ENCODE data around the gene ATXN2L.
"Not testable (repeated sequence)": the region's sequence is repeated elsewhere in the genome, so short reads cannot be mapped to it uniquely, and the experiment has no call there.

Gene ATXN2L, protein sequence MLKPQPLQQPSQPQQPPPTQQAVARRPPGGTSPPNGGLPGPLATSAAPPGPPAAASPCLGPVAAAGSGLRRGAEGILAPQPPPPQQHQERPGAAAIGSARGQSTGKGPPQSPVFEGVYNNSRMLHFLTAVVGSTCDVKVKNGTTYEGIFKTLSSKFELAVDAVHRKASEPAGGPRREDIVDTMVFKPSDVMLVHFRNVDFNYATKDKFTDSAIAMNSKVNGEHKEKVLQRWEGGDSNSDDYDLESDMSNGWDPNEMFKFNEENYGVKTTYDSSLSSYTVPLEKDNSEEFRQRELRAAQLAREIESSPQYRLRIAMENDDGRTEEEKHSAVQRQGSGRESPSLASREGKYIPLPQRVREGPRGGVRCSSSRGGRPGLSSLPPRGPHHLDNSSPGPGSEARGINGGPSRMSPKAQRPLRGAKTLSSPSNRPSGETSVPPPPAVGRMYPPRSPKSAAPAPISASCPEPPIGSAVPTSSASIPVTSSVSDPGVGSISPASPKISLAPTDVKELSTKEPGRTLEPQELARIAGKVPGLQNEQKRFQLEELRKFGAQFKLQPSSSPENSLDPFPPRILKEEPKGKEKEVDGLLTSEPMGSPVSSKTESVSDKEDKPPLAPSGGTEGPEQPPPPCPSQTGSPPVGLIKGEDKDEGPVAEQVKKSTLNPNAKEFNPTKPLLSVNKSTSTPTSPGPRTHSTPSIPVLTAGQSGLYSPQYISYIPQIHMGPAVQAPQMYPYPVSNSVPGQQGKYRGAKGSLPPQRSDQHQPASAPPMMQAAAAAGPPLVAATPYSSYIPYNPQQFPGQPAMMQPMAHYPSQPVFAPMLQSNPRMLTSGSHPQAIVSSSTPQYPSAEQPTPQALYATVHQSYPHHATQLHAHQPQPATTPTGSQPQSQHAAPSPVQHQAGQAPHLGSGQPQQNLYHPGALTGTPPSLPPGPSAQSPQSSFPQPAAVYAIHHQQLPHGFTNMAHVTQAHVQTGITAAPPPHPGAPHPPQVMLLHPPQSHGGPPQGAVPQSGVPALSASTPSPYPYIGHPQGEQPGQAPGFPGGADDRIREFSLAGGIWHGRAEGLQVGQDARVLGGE
- total RNA-seq = 160 to 268 reads per million in 2 donors

DNA sequence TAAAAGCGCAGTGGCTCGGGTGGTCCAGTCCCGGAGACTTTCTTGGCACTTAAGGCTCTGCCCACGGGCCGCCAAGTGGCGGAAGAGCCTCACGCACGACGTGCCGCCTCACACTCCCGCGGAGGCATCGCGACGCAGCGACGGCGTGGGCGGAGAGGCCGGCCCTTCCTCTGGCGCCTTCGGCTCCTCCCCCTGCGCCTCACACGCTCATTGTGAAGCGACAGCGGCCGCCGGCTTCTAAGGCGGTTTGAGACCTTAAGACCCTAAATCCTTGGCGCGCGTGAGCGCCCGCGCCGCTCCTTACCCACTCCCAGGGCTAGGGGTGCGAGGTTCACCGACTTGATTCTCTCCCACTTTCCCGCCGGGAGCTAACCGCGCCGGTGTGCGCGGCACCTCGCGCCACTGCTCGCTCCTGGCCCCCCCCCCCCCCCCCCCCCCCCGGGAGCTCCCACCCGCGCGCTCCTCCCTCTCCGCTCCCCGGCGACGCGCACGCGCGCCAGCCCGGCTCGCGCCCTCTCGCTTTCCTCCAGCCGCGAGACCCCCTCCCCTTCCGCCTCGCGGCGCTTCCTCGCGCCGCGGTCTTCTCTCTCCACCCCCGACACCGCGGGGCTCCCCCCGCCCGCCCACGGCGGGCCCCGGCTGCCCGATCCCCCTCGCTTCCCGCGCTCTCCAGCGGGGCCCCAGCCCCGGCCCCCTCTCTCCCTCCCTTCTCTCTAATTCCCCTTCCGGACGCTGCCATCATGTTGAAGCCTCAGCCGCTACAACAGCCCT lies at the start of gene ATXN2L:
ATXN2L (plus strand) TSS at position 480 of the 771 bp plus-strand sequence; CDS start at position 741, 261 bp downstream.
- peak; percentile 82 to 99 (median 93) for DNase-seq

DNA sequence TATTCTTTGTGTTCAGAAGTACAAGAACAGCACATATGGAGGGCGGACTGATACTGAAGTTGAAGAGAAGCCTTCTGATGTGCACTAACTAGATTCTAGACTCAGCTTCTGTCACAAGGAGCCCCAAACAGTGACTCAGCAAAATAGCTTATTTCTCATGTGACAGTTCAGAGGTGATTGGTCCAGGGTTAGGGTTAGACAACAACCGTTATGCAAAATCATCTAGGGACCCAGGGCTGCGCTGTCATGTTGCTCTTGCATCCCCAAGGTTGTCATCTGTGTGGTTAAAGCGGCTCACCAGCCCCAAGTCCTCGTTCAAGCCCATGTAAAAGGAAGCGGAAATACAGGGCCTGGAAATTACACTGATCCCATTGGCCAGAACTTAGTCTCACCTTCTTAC lies 41.1 kb upstream of the ATXN2L start:
- DNase-seq = not testable (repeated sequence)

DNA sequence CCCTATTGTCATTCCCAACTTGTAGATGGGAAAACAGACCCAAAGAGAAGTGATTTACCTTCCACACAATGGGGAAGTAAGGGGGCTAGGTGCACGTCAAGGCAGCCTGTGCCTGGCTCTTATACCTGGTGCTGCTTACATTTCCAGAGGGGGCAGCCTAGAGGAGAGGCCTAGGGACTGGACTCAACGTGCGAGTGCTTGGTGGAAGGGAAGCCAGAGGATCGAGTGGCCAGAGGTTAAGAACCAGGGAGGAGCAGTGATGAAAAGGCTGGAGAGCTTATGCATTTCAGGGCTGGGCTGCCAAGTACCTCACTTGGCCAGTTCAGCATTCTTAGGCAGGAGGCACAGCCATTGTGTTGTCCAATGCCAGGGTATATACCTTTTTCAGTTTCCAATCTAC lies 40.4 kb upstream of the ATXN2L start:
- DNase-seq = not testable (repeated sequence)

DNA sequence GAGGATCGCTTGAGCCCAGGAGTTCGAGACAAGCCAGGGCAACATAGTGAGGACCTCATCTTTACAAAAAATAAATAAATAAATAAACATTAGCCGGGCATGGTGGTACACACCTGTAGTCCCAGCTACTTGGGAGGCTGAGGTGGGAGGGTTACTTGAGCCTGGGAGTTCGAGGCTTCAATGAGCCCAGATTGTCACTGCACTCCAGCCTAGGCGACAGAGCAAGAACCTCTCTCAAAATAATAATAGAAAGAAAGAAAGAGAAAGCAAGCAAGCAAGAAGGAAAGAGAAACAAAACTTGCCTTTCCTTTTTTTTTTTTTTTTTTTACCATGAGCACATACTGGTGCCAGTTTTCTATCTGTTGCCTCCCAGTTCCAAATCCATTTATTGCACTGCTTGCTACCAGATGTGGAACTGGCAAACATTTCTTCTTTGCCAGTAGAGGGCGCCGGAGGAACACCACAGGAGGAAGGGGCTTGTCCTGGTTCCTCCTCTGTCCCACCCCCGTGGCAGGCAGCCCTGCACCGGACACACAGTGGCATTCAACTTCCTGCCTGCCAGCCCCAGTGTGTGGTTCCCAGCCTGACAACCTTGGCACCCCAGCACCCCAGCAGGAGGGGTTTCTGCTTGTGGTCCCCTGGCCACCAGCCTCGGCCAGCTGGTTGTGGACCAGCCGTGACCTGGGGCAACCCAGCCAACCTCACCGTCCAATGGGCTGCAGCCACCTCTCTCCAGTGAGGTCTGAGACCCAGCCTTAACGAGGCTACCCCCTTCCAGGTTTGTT lies 20.4 kb upstream of the ATXN2L start:
- peak; percentile 17 to 77 (median 45) for DNase-seq

DNA sequence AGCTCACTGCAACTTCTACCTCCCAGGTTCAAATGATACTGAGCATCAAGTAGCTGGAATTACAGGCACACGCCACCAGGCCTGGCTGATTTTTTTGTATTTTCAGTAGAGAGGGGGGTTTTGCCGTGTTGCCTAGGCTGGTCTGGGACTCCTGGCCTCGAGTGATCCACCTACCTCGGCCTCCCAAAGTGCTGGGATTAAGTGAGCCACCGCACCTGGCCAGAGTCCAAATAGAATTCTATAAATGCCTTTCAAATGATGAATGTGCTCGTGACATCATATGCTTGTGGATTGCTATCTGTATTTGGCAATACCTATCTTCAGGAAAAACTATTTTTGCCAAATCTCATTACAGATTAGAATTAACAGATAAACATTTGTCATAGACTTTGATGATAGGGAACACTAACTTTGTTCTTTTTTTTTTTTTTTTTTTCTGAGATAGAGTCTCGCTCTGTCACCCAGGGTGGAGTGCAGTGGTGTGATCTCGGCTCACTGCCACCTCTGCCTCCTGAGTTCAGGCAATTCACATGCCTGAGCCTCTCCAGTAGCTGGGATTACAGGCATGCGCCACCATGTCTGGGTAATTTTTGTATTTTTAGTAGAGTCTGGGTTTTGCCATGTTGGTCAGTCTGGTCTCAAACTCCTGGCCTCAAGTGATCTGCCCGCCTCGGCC lies 15.2 kb upstream of the ATXN2L start:
- not testable (repeated sequence) for DNase-seq

DNA sequence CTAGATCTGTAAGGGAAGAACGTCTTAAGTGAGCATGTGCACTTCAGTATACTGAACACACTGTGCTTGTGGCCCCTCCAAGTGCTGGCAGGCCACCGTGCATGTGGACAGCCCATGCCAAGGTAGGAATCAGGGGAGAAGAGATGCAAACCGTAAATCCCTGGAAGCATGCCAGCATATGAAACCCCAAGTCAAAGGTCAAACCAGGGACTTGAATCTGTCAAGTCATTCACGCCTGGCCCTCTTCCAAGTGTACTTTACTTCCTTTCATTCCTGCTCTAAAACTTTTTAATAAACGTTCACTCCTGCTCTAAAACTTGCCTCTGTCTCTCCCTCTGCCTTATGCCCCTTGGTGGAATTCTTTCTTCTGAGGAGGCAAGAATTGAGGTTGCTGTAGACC lies 2.8 kb upstream of the ATXN2L start:
- no peak for DNase-seq

DNA sequence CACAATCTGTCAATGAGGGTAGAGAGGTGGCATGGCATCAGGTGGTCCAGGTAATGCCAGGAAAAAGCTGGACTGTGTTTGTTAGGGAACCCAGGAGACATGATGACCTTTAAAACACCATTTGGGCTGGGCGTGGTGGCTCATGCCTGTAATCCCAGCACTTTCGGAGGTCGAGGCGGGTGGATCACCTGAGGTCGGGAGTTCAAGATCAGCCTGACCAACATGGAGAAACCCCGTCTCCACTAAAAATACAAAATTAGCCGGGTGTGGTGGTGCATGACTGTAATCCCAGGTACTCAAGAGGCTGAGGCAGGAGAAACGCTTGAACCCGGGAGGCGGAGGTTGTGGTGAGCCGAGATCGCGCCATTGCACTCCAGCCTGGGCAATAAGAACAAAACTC lies 2.3 kb upstream of the ATXN2L start:
- not testable (repeated sequence) for DNase-seq

DNA sequence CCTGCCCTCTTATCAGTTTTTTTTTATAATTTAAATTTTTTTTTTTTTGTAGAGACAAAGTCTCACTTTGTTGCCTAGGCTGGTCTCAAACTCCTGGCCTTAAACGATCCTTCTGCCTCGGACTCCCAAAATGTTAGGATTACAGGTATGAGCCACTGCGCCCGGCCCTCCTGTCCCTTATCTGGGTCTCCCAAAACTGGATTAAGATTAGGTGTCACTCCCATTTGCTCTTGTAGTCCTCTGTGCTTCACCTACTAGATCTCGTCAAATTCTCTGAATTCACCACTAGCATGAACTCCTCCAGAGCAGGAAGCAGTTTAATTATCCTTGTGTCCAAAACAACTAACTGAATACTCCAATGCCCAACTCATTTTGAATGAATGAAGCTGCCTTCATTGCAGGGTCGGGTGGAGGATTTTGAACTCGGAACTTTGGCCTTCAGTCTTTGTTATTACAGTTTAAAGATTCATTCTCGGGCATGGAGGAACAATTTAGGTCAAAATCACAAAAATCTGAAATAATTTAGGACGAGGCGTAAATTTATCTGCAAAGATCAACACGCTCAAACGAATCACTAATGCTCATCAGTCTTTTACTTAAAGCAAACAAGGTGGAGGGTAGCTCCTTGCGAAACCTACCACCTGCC lies 802 bp upstream of the ATXN2L start:
- no peak for DNase-seq

DNA sequence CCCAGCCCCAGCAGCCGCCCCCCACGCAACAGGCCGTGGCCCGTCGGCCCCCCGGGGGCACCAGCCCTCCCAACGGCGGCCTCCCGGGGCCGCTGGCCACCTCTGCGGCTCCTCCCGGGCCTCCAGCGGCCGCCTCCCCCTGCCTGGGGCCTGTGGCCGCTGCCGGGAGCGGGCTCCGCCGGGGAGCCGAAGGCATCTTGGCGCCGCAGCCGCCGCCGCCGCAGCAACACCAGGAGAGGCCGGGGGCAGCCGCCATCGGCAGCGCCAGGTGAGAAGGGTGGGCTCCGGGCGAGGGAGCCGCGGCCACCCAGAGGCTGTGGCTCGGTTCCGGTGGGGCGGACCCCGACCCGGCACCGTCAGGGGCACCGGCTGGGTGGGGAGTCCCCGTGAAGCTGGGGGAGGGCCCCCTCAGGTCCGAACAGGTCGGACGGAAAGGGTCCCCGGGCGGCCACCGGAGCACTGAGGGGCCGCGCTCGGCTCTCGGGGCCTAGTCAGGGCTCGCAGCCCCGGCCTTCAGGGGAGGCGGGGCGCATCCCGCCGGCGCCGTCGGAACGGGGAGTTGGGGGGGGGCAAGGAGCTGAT lies 583 bp downstream of the ATXN2L start:
- peak in 3 of 5 experiments; percentile 28 to 63 (median 41) for DNase-seq

DNA sequence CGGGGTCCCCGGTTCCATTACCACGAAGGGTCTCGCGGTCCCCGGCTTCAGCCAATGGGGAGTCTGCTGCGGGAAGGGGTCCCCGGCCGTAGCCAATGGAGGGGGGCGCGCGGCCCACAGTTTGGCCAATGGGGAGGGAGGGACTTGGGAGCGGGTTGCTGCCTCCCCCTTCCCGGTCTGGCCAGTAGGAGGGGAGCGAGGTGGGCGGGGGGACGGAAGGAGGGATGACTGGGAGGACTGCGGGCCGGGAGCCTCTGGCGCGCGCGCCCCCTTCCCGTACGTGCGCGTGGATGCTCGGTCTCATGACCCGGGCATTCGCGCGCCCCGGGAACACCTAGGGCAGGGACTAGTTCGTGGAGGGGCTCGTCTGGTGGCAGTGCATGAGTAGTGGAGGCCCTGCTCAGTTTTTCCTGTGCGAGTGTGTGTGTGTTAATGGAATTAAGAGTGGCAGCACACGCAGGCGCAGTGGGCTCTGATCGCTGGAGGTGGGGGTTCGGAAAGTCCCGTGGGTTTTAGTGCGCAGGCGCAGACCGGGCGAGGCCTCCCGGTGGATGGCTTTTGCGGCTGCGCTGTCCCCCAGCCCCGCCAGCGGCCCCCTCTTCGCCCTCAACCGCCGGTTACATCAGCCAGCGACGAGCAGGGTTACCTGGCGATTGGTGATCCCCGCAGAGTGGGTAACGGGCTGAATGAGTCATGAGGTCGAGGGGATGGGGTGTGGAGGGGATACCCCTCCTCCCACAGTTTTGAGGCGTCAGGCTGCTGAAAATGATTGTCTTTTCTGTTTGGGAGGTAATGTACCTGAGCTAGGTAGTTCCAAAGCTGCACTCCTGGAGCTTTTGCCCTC lies 1.3 kb downstream of the ATXN2L start:
- peak; percentile 90 to 98 (median 94) for DNase-seq

DNA sequence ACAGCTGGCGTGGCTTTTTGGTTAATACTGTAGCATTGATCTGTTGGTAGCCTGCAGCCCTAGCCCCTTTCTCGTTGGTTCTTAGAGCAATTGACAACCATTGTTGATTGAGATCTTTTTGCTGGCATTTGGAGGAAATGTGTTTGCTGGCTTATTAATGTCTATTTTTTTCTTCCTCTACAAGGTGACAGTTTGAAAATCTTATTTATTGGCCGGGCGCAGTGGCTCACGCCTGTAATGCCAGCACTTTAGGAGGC lies 1.8 kb downstream of the ATXN2L start:
- DNase-seq = no peak

DNA sequence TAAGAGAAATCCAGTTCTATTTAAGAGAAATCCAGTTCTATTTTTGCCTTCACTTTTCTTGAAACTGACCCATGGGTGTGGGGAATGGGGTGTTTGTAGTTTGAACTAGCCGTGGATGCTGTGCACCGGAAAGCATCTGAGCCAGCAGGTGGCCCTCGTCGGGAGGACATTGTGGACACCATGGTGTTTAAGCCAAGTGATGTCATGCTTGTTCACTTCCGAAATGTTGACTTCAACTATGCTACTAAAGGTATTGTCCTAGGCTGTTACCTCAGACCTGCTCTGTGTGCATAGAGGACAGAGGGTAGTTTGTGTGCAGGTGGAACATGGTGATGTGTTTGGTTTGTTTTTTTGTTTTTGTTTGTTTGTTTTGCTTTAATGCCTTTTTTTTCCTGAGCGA lies 3.3 kb downstream of the ATXN2L start:
- DNase-seq = no peak

DNA sequence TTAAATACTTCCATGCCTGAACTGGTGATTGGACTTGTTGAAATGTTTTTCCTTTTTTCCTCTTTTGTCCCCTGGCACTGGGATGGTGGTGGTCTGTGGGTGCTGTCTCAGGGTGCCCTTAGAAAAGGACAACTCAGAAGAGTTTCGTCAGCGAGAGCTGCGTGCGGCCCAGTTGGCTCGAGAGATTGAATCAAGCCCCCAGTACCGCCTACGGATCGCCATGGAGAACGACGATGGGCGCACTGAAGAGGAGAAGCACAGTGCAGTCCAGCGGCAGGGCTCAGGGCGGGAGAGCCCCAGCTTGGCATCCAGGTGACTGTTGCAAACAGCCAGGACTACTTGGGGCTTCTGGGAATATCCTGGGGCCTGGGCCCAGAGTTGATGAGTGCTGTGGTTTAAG lies 6.9 kb downstream of the ATXN2L start:
- DNase-seq = no peak

DNA sequence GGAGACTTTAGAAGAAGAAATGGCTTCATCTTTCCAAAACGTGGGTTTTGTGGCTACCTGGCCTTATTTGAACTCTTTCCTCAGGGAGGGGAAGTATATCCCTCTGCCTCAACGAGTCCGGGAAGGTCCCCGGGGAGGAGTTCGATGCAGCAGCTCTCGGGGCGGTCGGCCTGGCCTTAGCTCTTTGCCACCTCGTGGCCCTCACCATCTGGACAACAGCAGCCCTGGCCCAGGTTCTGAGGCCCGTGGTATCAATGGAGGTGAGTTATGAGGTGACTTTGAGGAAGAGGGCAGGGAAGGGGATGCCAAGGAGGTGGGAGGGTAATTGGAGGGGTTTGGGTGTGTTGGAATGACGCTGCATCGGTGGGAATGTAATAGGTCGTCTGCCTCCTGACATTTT lies 7.7 kb downstream of the ATXN2L start:
- DNase-seq = no peak

DNA sequence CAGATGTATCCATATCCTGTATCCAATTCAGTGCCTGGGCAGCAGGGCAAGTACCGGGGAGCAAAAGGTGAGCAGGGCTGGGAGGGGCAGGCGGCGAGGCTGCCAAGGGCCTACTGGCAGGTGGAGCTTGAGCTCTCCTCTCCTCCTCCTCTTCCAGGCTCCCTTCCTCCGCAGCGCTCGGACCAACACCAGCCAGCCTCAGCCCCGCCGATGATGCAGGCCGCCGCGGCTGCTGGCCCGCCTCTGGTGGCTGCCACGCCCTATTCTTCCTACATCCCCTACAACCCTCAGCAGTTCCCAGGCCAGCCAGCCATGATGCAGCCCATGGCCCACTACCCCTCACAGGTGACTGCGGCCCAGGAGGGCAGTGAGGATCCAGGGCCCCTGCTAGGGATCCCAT lies 11.6 kb downstream of the ATXN2L start:
- no peak for DNase-seq

DNA sequence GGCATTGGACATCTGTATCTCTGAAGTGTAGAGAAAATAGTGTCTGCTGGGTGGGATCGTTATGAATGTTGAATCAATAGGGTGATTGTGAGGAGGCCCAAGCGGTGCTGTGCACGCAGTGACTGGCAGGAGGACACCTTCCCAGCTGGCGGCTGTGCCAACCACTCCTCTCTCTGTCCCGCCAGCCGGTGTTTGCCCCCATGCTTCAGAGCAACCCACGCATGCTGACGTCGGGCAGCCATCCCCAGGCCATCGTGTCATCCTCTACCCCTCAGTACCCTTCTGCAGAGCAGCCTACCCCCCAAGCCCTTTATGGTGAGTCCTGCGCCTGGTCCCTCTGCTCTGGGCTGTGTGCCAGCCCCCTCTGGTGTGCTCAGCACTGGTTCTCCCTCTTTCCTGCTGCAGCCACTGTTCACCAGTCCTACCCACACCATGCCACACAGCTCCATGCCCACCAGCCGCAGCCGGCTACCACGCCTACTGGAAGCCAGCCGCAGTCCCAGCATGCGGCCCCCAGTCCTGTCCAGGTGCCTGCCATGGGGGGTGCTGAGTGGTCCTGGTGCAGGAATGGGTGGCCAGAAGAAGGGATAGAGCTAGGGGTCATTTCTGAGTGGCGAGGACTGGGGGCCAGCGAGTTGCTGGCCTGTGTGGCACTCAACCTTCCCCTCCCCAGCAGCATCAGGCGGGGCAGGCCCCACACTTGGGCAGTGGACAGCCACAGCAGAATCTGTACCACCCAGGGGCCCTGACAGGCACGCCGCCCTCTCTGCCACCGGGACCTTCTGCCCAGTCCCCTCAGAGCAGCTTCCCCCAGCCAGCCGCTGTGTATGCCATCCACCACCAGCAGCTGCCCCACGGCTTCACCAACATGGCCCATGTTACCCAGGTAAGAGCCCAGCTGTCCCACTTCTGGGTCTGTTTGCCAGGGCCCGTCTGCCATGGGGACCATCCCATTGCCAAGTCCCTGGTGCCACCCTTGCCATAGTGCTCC lies 12.4 kb downstream of the ATXN2L start:
- DNase-seq = no peak

DNA sequence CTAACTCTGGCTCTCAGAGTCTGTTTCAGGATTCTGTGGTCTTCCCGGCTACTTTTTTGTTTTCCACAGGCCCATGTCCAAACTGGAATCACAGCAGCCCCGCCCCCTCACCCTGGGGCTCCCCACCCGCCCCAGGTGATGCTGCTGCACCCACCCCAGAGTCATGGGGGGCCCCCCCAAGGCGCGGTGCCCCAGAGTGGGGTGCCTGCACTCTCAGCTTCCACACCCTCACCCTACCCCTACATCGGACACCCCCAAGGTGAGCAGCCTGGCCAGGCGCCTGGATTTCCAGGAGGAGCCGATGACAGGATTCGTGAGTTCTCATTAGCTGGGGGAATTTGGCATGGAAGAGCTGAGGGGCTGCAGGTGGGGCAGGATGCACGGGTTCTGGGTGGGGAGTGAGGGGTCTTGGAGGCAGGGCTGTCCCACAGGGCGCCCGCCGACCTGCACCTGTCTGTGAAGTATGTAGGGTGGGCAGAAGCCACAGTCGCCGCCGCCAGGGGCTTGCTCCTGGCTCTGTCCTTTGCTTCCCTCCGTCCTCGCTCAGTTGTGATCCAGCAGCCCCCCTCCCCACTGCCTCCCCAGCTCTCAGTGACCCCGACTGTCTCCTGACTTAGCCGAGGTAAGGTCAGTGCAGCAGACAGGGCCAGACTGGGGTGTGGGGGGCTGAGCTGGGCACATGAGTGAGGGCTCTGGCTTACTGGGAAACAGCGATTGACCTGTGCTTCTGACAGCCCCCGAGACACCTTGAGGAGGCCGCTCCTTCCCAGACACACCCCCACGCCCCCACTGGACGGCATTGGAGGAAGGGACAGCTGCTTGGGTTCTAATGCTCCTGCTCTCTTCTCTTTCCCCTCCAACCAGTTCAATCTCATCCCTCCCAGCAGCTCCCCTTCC lies 13.3 kb downstream of the ATXN2L start:
- no peak for DNase-seq
